Mesenchymal stem cell (in vitro differentiated cells and primary cell): ENCODE results near the gene ABCA2.

Source experiments
- DNase-seq: peaks from one replicate; pipeline ENCODE4 v3.0.0-alpha.2; 2013
- H2AFZ ChIP-seq: one replicate; pipeline ENCODE4 v1.6.1; 2013; ENCODE audit warnings: low read depth, mild to moderate bottlenecking, control low read depth, inconsistent platforms, low read length, moderate library complexity
- H2AK5ac ChIP-seq: 2 replicates; pipeline ENCODE4 v1.6.1; 2013; ENCODE audit warnings: low read length, moderate library complexity, mild to moderate bottlenecking, inconsistent platforms; ENCODE audit not compliant: severe bottlenecking
- H2BK120ac ChIP-seq: one replicate; pipeline ENCODE4 v1.6.1; 2013; ENCODE audit warnings: low read depth, mild to moderate bottlenecking, inconsistent platforms, low read length, moderate library complexity
- H2BK12ac ChIP-seq, 2 experiments: one replicate each; pipeline ENCODE4 v1.6.1; 2013; ENCODE audit warnings: inconsistent platforms in 2 of 2, low read length in 2 of 2, mild to moderate bottlenecking in 2 of 2, moderate library complexity in 2 of 2, control low read depth in 1 of 2
- H2BK15ac ChIP-seq: one replicate; pipeline ENCODE4 v1.6.1; 2013; ENCODE audit warnings: mild to moderate bottlenecking, low read depth, inconsistent platforms; ENCODE audit not compliant: poor library complexity, severe bottlenecking
- H2BK5ac ChIP-seq: 2 replicates; pipeline ENCODE4 v1.6.1; 2013; ENCODE audit warnings: low read depth, mild to moderate bottlenecking, low read length, control low read depth, inconsistent platforms; ENCODE audit not compliant: poor library complexity, severe bottlenecking
- H3K14ac ChIP-seq, 2 experiments: one replicate each; pipeline ENCODE4 v1.6.1; 2013; ENCODE audit warnings: inconsistent platforms in 2 of 2, low read length in 2 of 2, control low read depth in 1 of 2, mild to moderate bottlenecking in 1 of 2, moderate library complexity in 1 of 2
- H3K18ac ChIP-seq, 2 experiments: one replicate each; pipeline ENCODE4 v1.6.1; 2013; ENCODE audit warnings: inconsistent platforms in 2 of 2, low read length in 2 of 2, control low read depth in 1 of 2, low read depth in 1 of 2, mild to moderate bottlenecking in 1 of 2
- H3K23ac ChIP-seq, 2 experiments: one replicate each; pipeline ENCODE4 v1.6.1; 2013; ENCODE audit warnings: inconsistent platforms in 2 of 2, low read length in 2 of 2, mild to moderate bottlenecking in 2 of 2, moderate library complexity in 2 of 2, control low read depth in 1 of 2
- H3K27ac ChIP-seq: 2 replicates; pipeline ENCODE4 v1.5.1; 2013; ENCODE audit warnings: mild to moderate bottlenecking, moderate library complexity, low read length, control low read depth, inconsistent platforms; ENCODE audit not compliant: poor library complexity, severe bottlenecking
- H3K27me3 ChIP-seq, 2 experiments: 2 replicates each; pipeline versions ENCODE4 v1.6.1 to v1.7.0; 2013; ENCODE audit warnings: low read length in 2 of 2, mild to moderate bottlenecking in 2 of 2, moderate library complexity in 2 of 2, control low read depth in 1 of 2, inconsistent platforms in 1 of 2; ENCODE audit not compliant: control insufficient read depth in 1 of 2, insufficient read depth in 1 of 2
- H3K36me3 ChIP-seq, 2 experiments: 2 replicates each; pipeline versions ENCODE4 v1.6.1 to v1.7.0; 2013; ENCODE audit warnings: low read length in 2 of 2, control low read depth in 1 of 2, inconsistent platforms in 1 of 2, low read depth in 1 of 2, mild to moderate bottlenecking in 1 of 2; ENCODE audit not compliant: insufficient read depth in 2 of 2, control insufficient read depth in 1 of 2
- H3K4ac ChIP-seq, 2 experiments: one replicate each; pipeline ENCODE4 v1.6.1; 2013; ENCODE audit warnings: inconsistent platforms in 2 of 2, low read length in 2 of 2, mild to moderate bottlenecking in 2 of 2, moderate library complexity in 2 of 2, control low read depth in 1 of 2, low read depth in 1 of 2
- H3K4me1 ChIP-seq: 2 replicates; pipeline ENCODE4 v1.6.1; 2013; ENCODE audit warnings: low read depth, low read length, control low read depth; ENCODE audit not compliant: control insufficient read depth, insufficient read depth
- H3K4me2 ChIP-seq: 2 replicates; pipeline ENCODE4 v1.6.1; 2013; ENCODE audit warnings: low read length, mild to moderate bottlenecking, inconsistent platforms; ENCODE audit not compliant: poor library complexity, severe bottlenecking
- H3K4me3 ChIP-seq, 2 experiments: 2 replicates each; pipeline versions ENCODE4 v1.5.1 to v1.7.0; 2013; ENCODE audit warnings: low read length in 2 of 2, mild to moderate bottlenecking in 2 of 2, control low read depth in 1 of 2, low read depth in 1 of 2; ENCODE audit not compliant: insufficient read depth in 1 of 2
- H3K79me1 ChIP-seq: replicated peaks from 2 replicates; pipeline ENCODE4 v1.6.1; 2013; ENCODE audit warnings: mild to moderate bottlenecking, control low read depth, low read length, inconsistent platforms; ENCODE audit not compliant: poor library complexity, severe bottlenecking
- H3K9ac ChIP-seq: 2 replicates; pipeline ENCODE4 v1.7.0; 2013; ENCODE audit warnings: mild to moderate bottlenecking, low read length, moderate library complexity
- H3K9me3 ChIP-seq: 2 replicates; pipeline ENCODE4 v1.7.0; 2013; ENCODE audit warnings: mild to moderate bottlenecking, low read length; ENCODE audit not compliant: control insufficient read depth
- H4K8ac ChIP-seq: one replicate; pipeline ENCODE4 v1.6.1; 2013; ENCODE audit warnings: inconsistent platforms, mild to moderate bottlenecking, low read length, moderate library complexity
- H4K91ac ChIP-seq: one replicate; pipeline ENCODE4 v1.6.1; 2013; ENCODE audit warnings: mild to moderate bottlenecking, low read length, inconsistent platforms
- WGBS: methylation state at CpG from one replicate; pipeline ENCODE4 v1.1.7; 2013; ENCODE audit warnings: mixed read lengths; 5-methylcytosine and 5-hydroxymethylcytosine counted together

The ABCA2 gene

GRCh38 chr9:137009938-137010732 lies 17.9 kb downstream of the ABCA2 start:
- no peaks in the 10 kb centered on the region for H3K9me3 ChIP-seq
- H3K4me3 ChIP-seq, result no peak overlapping the region
- no peak overlapping the region for H3K27ac ChIP-seq
- H3K79me1 ChIP-seq, result no peaks in the 10 kb centered on the region
- no peak overlapping the region for H3K14ac ChIP-seq
- no peaks in the 10 kb centered on the region for H3K27me3 ChIP-seq
- no peak overlapping the region for H2BK5ac ChIP-seq
- no peak overlapping the region for H3K9ac ChIP-seq
- H2AFZ ChIP-seq, result no peak overlapping the region
- peaks cover 29% of the 10 kb centered on the region for H3K4me1 ChIP-seq
- no peak overlapping the region for H4K8ac ChIP-seq
- H4K91ac ChIP-seq, result no peak overlapping the region
- no peak overlapping the region for H2AK5ac ChIP-seq
- no peak overlapping the region for H3K4ac ChIP-seq
- H2BK120ac ChIP-seq, result no peak overlapping the region
- H3K36me3 ChIP-seq, result peaks cover 8 to 62% of the 10 kb centered on the region in 2 experiments
- 95% methylated on average over 49 of the region's 49 CpGs for WGBS
- H2BK12ac ChIP-seq, result no peak overlapping the region
- no peak overlapping the region for H3K18ac ChIP-seq
- no peak overlapping the region for H3K4me2 ChIP-seq
- no peak for DNase-seq
- no peak overlapping the region for H2BK15ac ChIP-seq
- no peak overlapping the region for H3K23ac ChIP-seq

- Histone ChIP-seq H3K9me3 (no peaks in the 10 kb centered on the region), H4K91ac (no peak overlapping the region), H2AFZ (no peak overlapping the region), H2AK5ac (no peak overlapping the region), H4K8ac (no peak overlapping the region), H3K18ac (no peak overlapping the region), H3K4me1 (peaks cover 28% of the 10 kb centered on the region), H2BK15ac (no peak overlapping the region), H3K4me2 (no peak overlapping the region), H3K14ac (no peak overlapping the region), H2BK12ac (no peak overlapping the region), H2BK120ac (no peak overlapping the region), H3K79me1 (no peaks in the 10 kb centered on the region), H3K4ac (no peak overlapping the region), H3K27ac (no peak overlapping the region), H3K36me3 (peaks cover 8 to 53% of the 10 kb centered on the region in 2 experiments), H3K4me3 (no peak overlapping the region), H3K23ac (no peak overlapping the region), H2BK5ac (no peak overlapping the region), H3K9ac (no peak overlapping the region), H3K27me3 (no peaks in the 10 kb centered on the region)
- DNase-seq, result no peak
- WGBS, result 93% methylated on average over 17 of the region's 18 CpGs
Observed at GRCh38 chr9:137009217-137009616, 18.8 kb downstream of the ABCA2 start.

GRCh38 chr9:137008312-137008711 lies 19.7 kb downstream of the ABCA2 start:
- H3K18ac ChIP-seq, result no peak overlapping the region
- no peak overlapping the region for H3K4me3 ChIP-seq
- 85% methylated on average over 21 of the region's 22 CpGs for WGBS
- H3K4me2 ChIP-seq, result no peak overlapping the region
- no peak overlapping the region for H2BK5ac ChIP-seq
- no peak for DNase-seq
- no peak overlapping the region for H2BK120ac ChIP-seq
- no peak overlapping the region for H3K23ac ChIP-seq
- H3K14ac ChIP-seq, result no peak overlapping the region
- H4K8ac ChIP-seq, result no peak overlapping the region
- H3K79me1 ChIP-seq, result no peaks in the 10 kb centered on the region
- no peak overlapping the region for H3K4ac ChIP-seq
- no peak overlapping the region for H4K91ac ChIP-seq
- no peak overlapping the region for H3K27ac ChIP-seq
- no peaks in the 10 kb centered on the region for H3K27me3 ChIP-seq
- no peaks in the 10 kb centered on the region for H3K9me3 ChIP-seq
- H2AFZ ChIP-seq, result no peak overlapping the region
- no peak overlapping the region for H2BK15ac ChIP-seq
- peaks cover 8 to 44% of the 10 kb centered on the region in 2 experiments for H3K36me3 ChIP-seq
- H2BK12ac ChIP-seq, result no peak overlapping the region
- no peak overlapping the region for H2AK5ac ChIP-seq
- H3K9ac ChIP-seq, result no peak overlapping the region
- H3K4me1 ChIP-seq, result peaks cover 28% of the 10 kb centered on the region

GRCh38 chr9:137007816-137008270 lies 20.2 kb downstream of the ABCA2 start:
- H2BK12ac ChIP-seq, result peak overlapping the region in 1 of 2 experiments; percentile 15
- no peak overlapping the region for H2AFZ ChIP-seq
- H4K91ac ChIP-seq, result no peak overlapping the region
- no peak for DNase-seq
- no peak overlapping the region for H3K14ac ChIP-seq
- no peak overlapping the region for H2BK15ac ChIP-seq
- no peaks in the 10 kb centered on the region for H3K9me3 ChIP-seq
- no peak overlapping the region for H3K23ac ChIP-seq
- no peak overlapping the region for H3K4me3 ChIP-seq
- H2AK5ac ChIP-seq, result no peak overlapping the region
- no peak overlapping the region for H3K18ac ChIP-seq
- no peak overlapping the region for H2BK5ac ChIP-seq
- H3K9ac ChIP-seq, result no peak overlapping the region
- no peak overlapping the region for H4K8ac ChIP-seq
- H3K4ac ChIP-seq, result no peak overlapping the region
- H3K4me2 ChIP-seq, result peak overlapping the region; percentile 38
- no peaks in the 10 kb centered on the region for H3K79me1 ChIP-seq
- H3K27me3 ChIP-seq, result no peaks in the 10 kb centered on the region
- H2BK120ac ChIP-seq, result no peak overlapping the region
- peaks cover 25% of the 10 kb centered on the region for H3K4me1 ChIP-seq
- H3K36me3 ChIP-seq, result peaks cover 8 to 39% of the 10 kb centered on the region in 2 experiments
- WGBS, result 79% methylated on average over 13 of the region's 13 CpGs
- no peak overlapping the region for H3K27ac ChIP-seq
